ENCODE results near the gene SNRPA1.

DNA sequence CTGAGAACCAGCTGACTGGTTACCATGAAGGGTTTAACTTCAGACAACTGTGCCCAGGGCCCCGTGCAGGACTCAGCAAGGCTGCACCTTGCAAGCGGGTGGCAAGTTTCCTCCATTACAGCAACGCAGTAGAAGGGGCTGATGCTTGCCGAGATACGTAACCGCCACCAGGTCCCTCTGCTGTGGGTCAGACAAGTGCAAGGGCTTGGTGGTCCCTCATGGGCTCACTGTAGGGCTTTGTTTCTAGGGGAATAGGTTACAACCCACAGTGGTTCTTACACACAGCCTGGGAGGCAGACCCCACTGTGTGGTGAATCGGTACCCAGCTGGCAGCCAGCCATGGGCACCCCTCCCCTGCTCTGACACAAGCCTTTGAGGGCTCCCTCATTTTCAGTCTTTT lies 15.5 kb upstream of the SNRPA1 start:
- TF ChIP-seq, protein P1, sequence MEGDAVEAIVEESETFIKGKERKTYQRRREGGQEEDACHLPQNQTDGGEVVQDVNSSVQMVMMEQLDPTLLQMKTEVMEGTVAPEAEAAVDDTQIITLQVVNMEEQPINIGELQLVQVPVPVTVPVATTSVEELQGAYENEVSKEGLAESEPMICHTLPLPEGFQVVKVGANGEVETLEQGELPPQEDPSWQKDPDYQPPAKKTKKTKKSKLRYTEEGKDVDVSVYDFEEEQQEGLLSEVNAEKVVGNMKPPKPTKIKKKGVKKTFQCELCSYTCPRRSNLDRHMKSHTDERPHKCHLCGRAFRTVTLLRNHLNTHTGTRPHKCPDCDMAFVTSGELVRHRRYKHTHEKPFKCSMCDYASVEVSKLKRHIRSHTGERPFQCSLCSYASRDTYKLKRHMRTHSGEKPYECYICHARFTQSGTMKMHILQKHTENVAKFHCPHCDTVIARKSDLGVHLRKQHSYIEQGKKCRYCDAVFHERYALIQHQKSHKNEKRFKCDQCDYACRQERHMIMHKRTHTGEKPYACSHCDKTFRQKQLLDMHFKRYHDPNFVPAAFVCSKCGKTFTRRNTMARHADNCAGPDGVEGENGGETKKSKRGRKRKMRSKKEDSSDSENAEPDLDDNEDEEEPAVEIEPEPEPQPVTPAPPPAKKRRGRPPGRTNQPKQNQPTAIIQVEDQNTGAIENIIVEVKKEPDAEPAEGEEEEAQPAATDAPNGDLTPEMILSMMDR (conservative IDR thresholded peaks at IDR 0.05 in 1 of 2, IDR thresholded peaks at IDR 0.05 in 1 of 2; ENCODE audit: extremely low read depth in 1 of 2, insufficient read depth in 1 of 2, low read depth in 1 of 2, low read length in 2 of 2) = no peak
- TF ChIP-seq EZH2 (IDR thresholded peaks at IDR 0.05; ENCODE audit: borderline replicate concordance, low read length) = no peak

Data from mammary epithelial cell (primary cell).